HG02678 (cell line): Measurements from ENCODE around the gene CCDC33.

ENCODE experiments used
- ATAC-seq: cut with Tn5 transposase; IDR thresholded peaks from one replicate; pipeline ENCODE4 v1.9.1; 2021; ENCODE audit warnings: mild to moderate bottlenecking, moderate library complexity; ENCODE audit not compliant: unreplicated experiment

The CCDC33 gene

GRCh38 chr15:74258456-74259291 is 22.5 kb downstream of the CCDC33 start:
- no peak for ATAC-seq

- ATAC-seq: no peak
Measured at GRCh38 chr15:74259292-74259648, 23.1 kb downstream of the CCDC33 start.

GRCh38 chr15:74259821-74260607 is 23.9 kb downstream of the CCDC33 start:
- ATAC-seq: no peak

- no peak for ATAC-seq
Measured at GRCh38 chr15:74261041-74261440, 24.9 kb downstream of the CCDC33 start.

- ATAC-seq: no peak
Measured at GRCh38 chr15:74261685-74262084, 25.6 kb downstream of the CCDC33 start.

GRCh38 chr15:74262151-74262550 is 26.0 kb downstream of the CCDC33 start:
- no peak for ATAC-seq

GRCh38 chr15:74262625-74263024 is 26.5 kb downstream of the CCDC33 start:
- no peak for ATAC-seq

GRCh38 chr15:74263466-74263865 is 27.3 kb downstream of the CCDC33 start:
- ATAC-seq: no peak

- no peak for ATAC-seq
Measured at GRCh38 chr15:74264081-74264501, 28.0 kb downstream of the CCDC33 start.

GRCh38 chr15:74265046-74265639 is 29.0 kb downstream of the CCDC33 start:
- ATAC-seq: no peak

GRCh38 chr15:74268020-74268419 is 31.9 kb downstream of the CCDC33 start:
- ATAC-seq: no peak

- ATAC-seq: no peak
Measured at GRCh38 chr15:74269362-74270035, 33.4 kb downstream of the CCDC33 start.

- no peak for ATAC-seq
Measured at GRCh38 chr15:74270155-74270554, 34.0 kb downstream of the CCDC33 start.

- no peak for ATAC-seq
Measured at GRCh38 chr15:74270854-74271520, 34.9 kb downstream of the CCDC33 start.

GRCh38 chr15:74272812-74273211 is 36.7 kb downstream of the CCDC33 start:
- ATAC-seq: no peak

- ATAC-seq: no peak
Measured at GRCh38 chr15:74274470-74275038, 38.4 kb downstream of the CCDC33 start.

GRCh38 chr15:74275957-74276356 is 39.8 kb downstream of the CCDC33 start:
- ATAC-seq: no peak

- no peak for ATAC-seq
Measured at GRCh38 chr15:74276560-74276959, 40.4 kb downstream of the CCDC33 start.

- no peak for ATAC-seq
Measured at GRCh38 chr15:74277242-74277810, 41.2 kb downstream of the CCDC33 start.

GRCh38 chr15:74278207-74278606 is 42.1 kb downstream of the CCDC33 start:
- no peak for ATAC-seq
